Upper lobe of left lung (tissue), 6 donors: ENCODE data around the gene GAS2L3. TPM values are rescaled to one million over a fixed set of nuclear protein-coding genes. Genes with fewer than 3 reads are reported as not detected.

ENCODE experiments used
- ATAC-seq, 2 donors: fragments of 200-7000 bp; cut with Tn5 transposase; one replicate each; pipeline ENCODE4 v1.9.1; 2022; ENCODE audit warnings: mild to moderate bottlenecking in 2 of 2, moderate library complexity in 2 of 2; ENCODE audit not compliant: low FRiP score in 2 of 2
- DNase-seq, 2 donors: peaks; one replicate each; pipeline ENCODE4 v3.0.0-alpha.2; 2019 to 2020
- H3K27ac ChIP-seq, 4 donors: fragments of 200-600 bp; sonication (generic); one replicate each; pipeline ENCODE4 v1.5.1; 2016 to 2019
- H3K27me3 ChIP-seq, 4 donors: fragments of 200-600 bp; sonication (generic); one replicate each; pipeline ENCODE4 v1.5.1; 2017 to 2019
- H3K36me3 ChIP-seq, 4 donors: fragments of 200-600 bp; sonication (generic); one replicate each; pipeline ENCODE4 v1.5.1; 2016 to 2019
- H3K4me1 ChIP-seq, 4 donors: fragments of 200-600 bp; sonication (generic); one replicate each; pipeline ENCODE4 v1.5.1; 2018 to 2019
- H3K4me3 ChIP-seq, 4 donors: fragments of 200-600 bp; sonication (generic); one replicate each; pipeline ENCODE4 v1.5.1; 2017 to 2019; ENCODE audit warnings: mild to moderate bottlenecking in 2 of 4, moderate library complexity in 1 of 4
- H3K9me3 ChIP-seq, 4 donors: fragments of 200-600 bp; sonication (generic); one replicate each; pipeline ENCODE4 v1.5.1; 2018 to 2019
- EP300 ChIP-seq, 4 donors: sonication (generic); formaldehyde crosslinking; IDR thresholded peaks; one replicate each; pipeline ENCODE4 v1.5.1; 2017; ENCODE audit warnings: antibody characterized with exemption in 4 of 4, control low read depth in 2 of 4
- POLR2A ChIP-seq, 4 donors: fragments of 450-650 bp; IDR thresholded peaks; one replicate each; pipeline ENCODE4 v1.5.1; 2016 to 2017; ENCODE audit warnings: antibody characterized with exemption in 4 of 4, mild to moderate bottlenecking in 2 of 4
- POLR2AphosphoS5 ChIP-seq, 2 donors: sonication (generic); formaldehyde crosslinking; IDR thresholded peaks; one replicate each; pipeline ENCODE4 v1.5.1; 2017; ENCODE audit warnings: antibody characterized with exemption in 2 of 2
- WGBS, 2 donors: methylation state at CpG; one replicate each; pipeline ENCODE4 v1.1.5; 2017 to 2018; 5-methylcytosine and 5-hydroxymethylcytosine counted together
- total RNA-seq, 6 donors: library from RNA; depleted of rRNA in 4 of 6; stranded (reverse); fragments of >200 nt in 4 of 6; gene quantifications; one replicate each; pipeline versions ENCODE4 v1.1.0 to v1.2.1, GENCODE V29; 2016 to 2021
- TF ChIP-seq, protein P1 (sequence below), 6 experiments: fragments of 450-650 bp in 4 of 6; fragments of 200-600 bp in 2 of 6; sonication (generic) in 2 of 6; IDR thresholded peaks; one replicate each; pipeline ENCODE4 v1.5.1; 2016 to 2019; ENCODE audit warnings: antibody characterized with exemption in 6 of 6
- donor health status: DM: no; HTN: no; CAD: no; lungs with moderate emphysema.
- donor health status: DM: no; HTN: yes; CAD: no; lungs with severe emphysema.

The GAS2L3 gene
- total RNA-seq, 6 donors from 2014 or later, result 5.9 to 21.0 (median 14.4) TPM

DNA sequence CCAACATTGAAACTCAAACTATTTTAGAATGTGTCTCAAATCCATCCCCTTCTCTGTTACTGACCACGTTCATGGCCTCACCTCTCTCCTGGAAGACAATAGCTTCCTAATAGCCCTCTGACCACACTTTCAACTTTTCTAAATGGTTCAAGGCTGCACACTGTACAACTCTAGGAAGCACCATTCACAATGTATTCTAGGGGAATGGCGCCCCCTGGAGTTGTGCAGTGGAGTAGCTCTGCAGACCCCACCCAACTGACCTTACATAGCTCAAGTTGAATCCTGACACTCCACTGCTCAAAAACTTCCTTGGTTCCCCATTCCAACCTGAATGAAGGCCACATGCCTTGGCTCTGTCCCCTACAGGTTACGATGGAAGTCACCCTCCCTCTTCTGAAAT is 77.6 kb downstream of the GAS2L3 start:
- Histone ChIP-seq H3K4me1 (no peaks in the 10 kb centered on the region), H3K27me3 (no peaks in the 10 kb centered on the region), H3K36me3 (no peaks in the 10 kb centered on the region), H3K4me3 (no peak overlapping the region), H3K27ac (no peak overlapping the region), H3K9me3 (no peaks in the 10 kb centered on the region)
- ATAC-seq, result peak in 1 of 2 donors; percentile 46
- 81 to 84% methylated on average over 3 of the region's 3 CpGs for WGBS, 2 donors
- no peak for DNase-seq
- TF ChIP-seq, protein P1, sequence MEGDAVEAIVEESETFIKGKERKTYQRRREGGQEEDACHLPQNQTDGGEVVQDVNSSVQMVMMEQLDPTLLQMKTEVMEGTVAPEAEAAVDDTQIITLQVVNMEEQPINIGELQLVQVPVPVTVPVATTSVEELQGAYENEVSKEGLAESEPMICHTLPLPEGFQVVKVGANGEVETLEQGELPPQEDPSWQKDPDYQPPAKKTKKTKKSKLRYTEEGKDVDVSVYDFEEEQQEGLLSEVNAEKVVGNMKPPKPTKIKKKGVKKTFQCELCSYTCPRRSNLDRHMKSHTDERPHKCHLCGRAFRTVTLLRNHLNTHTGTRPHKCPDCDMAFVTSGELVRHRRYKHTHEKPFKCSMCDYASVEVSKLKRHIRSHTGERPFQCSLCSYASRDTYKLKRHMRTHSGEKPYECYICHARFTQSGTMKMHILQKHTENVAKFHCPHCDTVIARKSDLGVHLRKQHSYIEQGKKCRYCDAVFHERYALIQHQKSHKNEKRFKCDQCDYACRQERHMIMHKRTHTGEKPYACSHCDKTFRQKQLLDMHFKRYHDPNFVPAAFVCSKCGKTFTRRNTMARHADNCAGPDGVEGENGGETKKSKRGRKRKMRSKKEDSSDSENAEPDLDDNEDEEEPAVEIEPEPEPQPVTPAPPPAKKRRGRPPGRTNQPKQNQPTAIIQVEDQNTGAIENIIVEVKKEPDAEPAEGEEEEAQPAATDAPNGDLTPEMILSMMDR (IDR thresholded peaks at IDR 0.05), result no peak

DNA sequence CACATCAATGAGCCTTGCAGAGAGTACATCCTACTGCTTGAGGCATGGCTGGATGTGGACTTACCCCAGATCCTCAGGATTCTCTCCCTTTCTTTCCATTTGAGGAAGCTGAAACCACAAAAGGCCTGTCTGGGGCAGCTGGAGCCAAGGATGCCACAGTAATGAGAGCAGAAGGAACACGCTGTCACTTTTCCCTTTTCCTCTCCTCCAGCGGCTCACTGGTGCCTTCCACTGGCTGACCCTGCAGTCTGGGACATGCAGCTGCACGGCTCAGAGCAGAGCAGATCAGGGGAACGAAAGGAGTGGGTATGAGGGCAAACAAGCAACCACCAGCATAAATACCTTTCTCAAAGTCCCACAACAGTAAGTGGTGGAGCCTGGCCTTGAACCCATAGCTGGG is 78.2 kb downstream of the GAS2L3 start:
- Histone ChIP-seq H3K36me3 (no peaks in the 10 kb centered on the region), H3K9me3 (no peaks in the 10 kb centered on the region), H3K4me1 (no peaks in the 10 kb centered on the region), H3K4me3 (no peak overlapping the region), H3K27me3 (no peaks in the 10 kb centered on the region), H3K27ac (no peak overlapping the region)
- no peak for TF ChIP-seq POLR2A (IDR thresholded peaks at IDR 0.05)
- TF ChIP-seq POLR2AphosphoS5 (IDR thresholded peaks at IDR 0.05), result no peak
- TF ChIP-seq, protein P1 (IDR thresholded peaks at IDR 0.05), result no peak
- no peak for TF ChIP-seq EP300 (IDR thresholded peaks at IDR 0.05)
- DNase-seq, result no peak
- WGBS, 2 donors, result 54 to 66% methylated on average over 4 of the region's 4 CpGs
- peak; percentile 14 to 34 for ATAC-seq

DNA sequence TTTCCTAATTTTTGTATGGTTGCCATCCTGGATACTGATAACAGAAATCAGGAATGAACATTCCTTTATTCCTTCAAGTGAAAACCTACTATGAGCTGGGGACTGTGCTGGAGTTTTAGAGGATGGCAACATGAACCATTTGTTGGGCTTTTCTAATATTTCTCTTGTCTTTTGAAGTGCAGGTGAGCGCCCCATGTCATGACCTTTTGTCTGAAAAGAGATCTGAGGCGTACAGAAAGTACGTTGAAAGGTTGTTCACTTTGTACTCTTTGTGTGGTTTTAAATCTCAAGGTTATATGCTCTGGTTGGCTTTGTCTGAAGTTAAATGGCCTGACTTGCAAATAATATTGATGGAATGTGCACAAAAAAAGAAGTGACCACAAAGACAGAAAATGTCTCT is 79.0 kb downstream of the GAS2L3 start:
- WGBS, 2 donors, result 82 to 86% methylated on average over 3 of the region's 3 CpGs
- no peaks in the 10 kb centered on the region for H3K36me3 ChIP-seq
- no peaks in the 10 kb centered on the region for H3K27me3 ChIP-seq
- H3K9me3 ChIP-seq, result no peaks in the 10 kb centered on the region
- ATAC-seq (no peak), DNase-seq (no peak)
- TF ChIP-seq POLR2AphosphoS5 (IDR thresholded peaks at IDR 0.05), result no peak
- TF ChIP-seq EP300 (IDR thresholded peaks at IDR 0.05), result no peak
- TF ChIP-seq, protein P1 (IDR thresholded peaks at IDR 0.05), result no peak
- TF ChIP-seq POLR2A (IDR thresholded peaks at IDR 0.05), result no peak
- H3K4me1 ChIP-seq, result no peaks in the 10 kb centered on the region
- H3K27ac ChIP-seq, result no peak overlapping the region
- H3K4me3 ChIP-seq, result no peak overlapping the region

DNA sequence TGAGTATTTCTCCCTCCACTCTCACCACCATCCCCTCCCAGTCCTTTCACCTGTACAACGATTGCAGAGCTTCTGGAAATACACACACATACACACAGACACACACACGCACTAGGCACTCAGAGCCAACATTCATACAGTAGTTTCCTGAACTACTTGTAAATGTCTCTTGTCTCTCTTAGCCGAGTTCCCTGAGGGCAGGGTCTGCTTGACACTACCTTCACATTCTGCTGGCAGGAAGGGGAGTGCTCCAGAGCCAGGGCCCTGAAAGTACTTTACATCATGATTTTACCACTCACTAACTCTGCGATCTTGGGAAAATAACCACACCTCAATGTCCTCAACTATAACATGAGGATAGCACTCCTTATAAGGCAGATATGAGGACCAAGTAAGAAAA is 82.7 kb downstream of the GAS2L3 start:
- H3K27me3 ChIP-seq, result no peaks in the 10 kb centered on the region
- H3K9me3 ChIP-seq, result no peaks in the 10 kb centered on the region
- no peak for TF ChIP-seq POLR2A (IDR thresholded peaks at IDR 0.05)
- TF ChIP-seq EP300 (IDR thresholded peaks at IDR 0.05), result no peak
- no peak for TF ChIP-seq POLR2AphosphoS5 (IDR thresholded peaks at IDR 0.05)
- TF ChIP-seq, protein P1 (IDR thresholded peaks at IDR 0.05), result no peak
- 72 to 80% methylated on average over 4 of the region's 4 CpGs for WGBS, 2 donors
- no peak for DNase-seq
- H3K36me3 ChIP-seq, result no peaks in the 10 kb centered on the region
- H3K27ac ChIP-seq, result no peak overlapping the region
- H3K4me3 ChIP-seq, result no peak overlapping the region
- ATAC-seq, result no peak
- no peaks in the 10 kb centered on the region for H3K4me1 ChIP-seq

DNA sequence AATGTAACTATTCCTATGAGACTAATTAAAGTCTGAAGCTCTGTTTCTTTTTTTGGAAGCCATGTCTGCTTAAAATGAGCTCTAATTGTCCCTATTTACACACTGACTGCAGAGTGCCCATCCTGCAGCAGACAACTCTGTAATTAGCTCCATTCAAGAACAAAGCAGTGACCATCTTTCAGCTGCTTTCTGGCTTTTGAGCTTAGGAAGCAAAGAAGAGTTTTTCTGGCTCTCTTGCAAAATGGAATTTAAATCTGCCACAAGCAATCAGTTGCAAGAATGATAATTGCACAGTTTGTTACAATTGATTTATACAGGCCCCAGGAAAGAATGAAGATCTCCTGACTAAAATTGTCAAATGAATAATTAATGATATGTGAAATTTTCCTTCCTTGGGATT is 83.4 kb downstream of the GAS2L3 start:
- no peak for TF ChIP-seq EP300 (IDR thresholded peaks at IDR 0.05)
- no peaks in the 10 kb centered on the region for H3K27me3 ChIP-seq
- no peak for ATAC-seq

More for the DNA sequence above, 83.4 kb downstream of the GAS2L3 start:
- H3K4me1 ChIP-seq, result no peaks in the 10 kb centered on the region
- DNase-seq, result no peak
- H3K4me3 ChIP-seq, result no peak overlapping the region
- no peak overlapping the region for H3K27ac ChIP-seq
- no peaks in the 10 kb centered on the region for H3K36me3 ChIP-seq
- H3K9me3 ChIP-seq, result no peaks in the 10 kb centered on the region
